Measurements from ENCODE around the gene SLC17A7.

- no peak for TF ChIP-seq POLR2AphosphoS5 (IDR thresholded peaks at IDR 0.05; ENCODE audit: low read depth, low read length)
- TF ChIP-seq ATF3 (IDR thresholded peaks at IDR 0.05; ENCODE audit: insufficient read depth, low read depth, low read length): no peak
- TF ChIP-seq CTCF (IDR thresholded peaks at IDR 0.05; ENCODE audit: control extremely low read depth in 1 of 3, insufficient read depth in 1 of 3, low read depth in 1 of 3, low read length in 3 of 3): no peak
- no peak for TF ChIP-seq CBX8 (IDR thresholded peaks at IDR 0.05; ENCODE audit: borderline replicate concordance, low read depth, low read length)
Measured at GRCh38 chr19:49420227-49420626, 21.1 kb downstream of the SLC17A7 start.
